Renal cortex interstitium (tissue), 11 donors: ENCODE data around the gene VDR. TPM values are rescaled to one million over a fixed set of nuclear protein-coding genes. Genes with fewer than 3 reads are reported as not detected.

ENCODE experiments used
- DNase-seq, 11 donors: peaks; one replicate each; pipeline ENCODE4 v3.0.0-alpha.2; 2013; ENCODE audit warnings: low read depth in 9 of 11, low spot score in 4 of 11; ENCODE audit errors: extremely low read depth in 1 of 11
- polyA plus RNA-seq, 3 donors: library from polyadenylated mRNA; unstranded; fragments of 120-200 nt; gene quantifications; one replicate each; pipeline ENCODE4 v1.2.1, GENCODE V29; 2013; ENCODE audit not compliant: insufficient read length in 3 of 3

The VDR gene
- polyA plus RNA-seq, 3 donors = 3.1 to 4.8 (median 4.7) TPM

GRCh38 chr12:47939009-47939601 lies 34.3 kb upstream of the VDR start:
- DNase-seq = no peak

DNA sequence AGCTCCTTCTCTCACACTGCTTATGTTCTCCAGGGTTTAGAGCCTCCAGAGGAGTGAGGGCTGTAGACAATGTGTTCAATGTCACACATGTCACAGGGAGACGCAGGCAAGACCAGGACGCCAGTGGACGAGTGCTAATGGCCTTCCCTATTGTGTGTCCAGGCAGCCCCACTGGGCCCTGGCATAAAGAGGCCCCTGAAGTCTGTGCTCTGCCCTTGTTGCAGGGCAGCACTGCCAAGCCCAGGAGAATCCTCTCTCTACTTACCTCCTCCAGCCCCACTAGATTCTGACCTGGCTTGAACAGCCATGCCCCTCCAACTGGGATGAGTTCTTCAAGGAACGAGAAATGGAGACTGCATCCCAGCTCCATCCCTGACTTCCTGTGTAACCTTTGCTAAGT lies 33.8 kb upstream of the VDR start:
- DNase-seq = no peak

DNA sequence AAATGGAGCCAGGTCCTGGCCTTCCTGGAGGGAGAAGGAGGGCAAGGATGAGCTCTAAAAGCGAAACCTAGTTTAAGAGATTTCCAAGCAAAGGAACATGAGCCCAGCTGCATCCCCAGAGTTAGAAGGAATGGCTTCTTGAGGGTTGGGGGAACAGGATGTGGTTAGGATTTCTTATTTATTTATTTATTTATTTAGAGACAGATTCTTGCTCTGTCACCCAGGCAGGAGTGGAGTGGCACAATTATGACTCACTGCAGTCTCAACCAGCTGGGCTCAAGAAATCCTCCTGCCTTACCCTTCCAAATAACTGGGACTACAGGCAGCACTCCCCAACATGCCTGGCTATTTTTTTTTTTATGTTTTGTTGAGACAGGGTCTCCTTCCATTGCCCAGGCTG lies 33.3 kb upstream of the VDR start:
- DNase-seq = no peak

DNA sequence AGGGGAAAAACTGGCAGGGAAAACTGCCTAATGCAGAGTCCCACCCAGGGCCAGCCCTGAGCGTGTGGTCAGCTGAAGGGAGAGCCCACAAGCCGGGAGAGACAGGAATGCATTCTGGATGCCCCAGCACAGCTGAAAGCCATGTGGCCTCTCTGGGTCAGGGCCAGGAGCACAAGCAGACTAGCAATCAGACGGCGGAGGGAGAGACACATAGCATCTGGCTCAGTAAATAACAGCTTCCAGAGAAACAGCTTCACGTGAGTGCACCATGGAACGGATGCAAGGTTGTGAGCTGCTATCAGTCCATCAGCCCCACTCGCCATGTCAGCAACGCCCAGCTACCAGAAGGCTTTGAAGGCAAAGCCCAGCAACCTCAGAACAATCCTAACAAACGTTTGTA lies 30.4 kb upstream of the VDR start:
- peak in 1 of 11 donors; percentile 22 for DNase-seq

DNA sequence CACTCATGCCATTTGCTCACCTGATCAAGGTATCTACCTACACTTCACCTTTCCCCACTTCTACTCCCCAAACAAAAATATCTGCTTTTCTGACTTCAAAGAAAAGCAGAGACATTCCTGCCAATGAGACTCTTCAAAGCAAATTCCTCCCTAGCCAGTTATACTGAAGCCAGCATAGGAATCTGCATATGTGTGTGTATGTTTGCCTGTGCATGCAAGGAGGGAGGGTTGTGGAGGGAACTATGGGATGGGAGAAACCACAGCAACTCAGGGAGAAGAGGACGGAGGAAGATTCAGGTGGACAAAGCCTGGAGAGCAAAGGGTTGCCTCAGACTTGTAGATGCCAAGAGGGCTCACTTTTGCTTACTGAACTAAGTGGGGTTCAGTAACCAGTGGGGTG lies 26.4 kb upstream of the VDR start:
- no peak for DNase-seq

GRCh38 chr12:47930634-47931033 lies 25.8 kb upstream of the VDR start:
- DNase-seq = no peak

GRCh38 chr12:47927346-47927745 lies 22.6 kb upstream of the VDR start:
- DNase-seq = no peak

GRCh38 chr12:47921907-47922306 lies 17.1 kb upstream of the VDR start:
- no peak for DNase-seq

- DNase-seq = no peak
Observed at GRCh38 chr12:47920913-47921312, 16.1 kb upstream of the VDR start.

DNA sequence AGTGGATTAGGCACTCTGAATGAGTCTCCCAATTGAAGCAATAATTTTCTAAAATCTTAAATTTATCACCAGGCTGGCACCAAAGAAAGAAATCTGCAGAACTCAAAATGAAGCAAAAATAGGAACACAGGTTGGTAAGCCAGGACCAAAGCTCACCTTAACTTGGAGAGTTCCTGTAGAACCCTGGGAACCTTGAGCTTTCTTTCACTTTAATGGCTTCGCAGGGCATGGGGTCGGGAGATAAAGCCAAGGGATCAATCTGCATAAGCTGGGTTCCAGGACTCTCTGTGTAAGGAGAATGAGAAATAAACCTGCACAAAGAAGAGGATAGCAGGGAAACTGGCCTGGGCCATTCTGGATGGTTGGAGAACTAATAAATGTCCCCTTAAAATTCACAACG lies 8.3 kb upstream of the VDR start:
- DNase-seq = no peak

GRCh38 chr12:47912556-47912955 lies 7.8 kb upstream of the VDR start:
- no peak for DNase-seq

GRCh38 chr12:47910981-47911380 lies 6.2 kb upstream of the VDR start:
- no peak for DNase-seq

GRCh38 chr12:47910486-47910885 lies 5.7 kb upstream of the VDR start:
- no peak for DNase-seq

DNA sequence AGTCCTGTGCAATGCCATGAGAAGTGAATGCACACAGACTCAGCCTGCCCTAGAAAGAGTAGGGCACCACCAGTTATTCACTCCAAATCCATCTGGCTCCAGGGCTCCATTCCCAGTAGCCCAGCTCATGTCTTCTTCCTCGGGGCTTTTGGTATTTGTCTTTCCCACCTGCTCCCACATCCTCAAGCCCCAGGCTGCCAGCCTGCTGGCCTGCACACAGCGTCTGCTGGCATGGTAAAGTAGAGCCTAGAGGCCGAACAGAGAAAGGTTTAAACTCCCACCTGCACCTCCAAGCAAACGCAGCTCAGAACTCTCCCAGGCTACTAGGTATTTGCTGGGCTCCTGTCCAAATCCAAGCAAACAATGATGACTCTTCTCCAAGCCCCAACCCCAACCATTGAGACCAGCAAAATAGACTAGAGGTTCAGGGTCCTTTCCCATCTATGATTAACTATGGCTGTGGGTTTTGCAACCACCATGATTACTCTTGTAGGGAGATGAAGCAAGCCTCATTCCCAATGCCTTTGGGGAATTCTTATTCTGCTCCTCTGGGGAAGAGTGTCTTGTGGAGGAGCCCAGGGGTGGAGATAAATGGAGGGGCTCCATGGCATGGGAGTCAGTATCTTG lies 5.2 kb upstream of the VDR start:
- DNase-seq = no peak

GRCh38 chr12:47908738-47909137 lies 3.9 kb upstream of the VDR start:
- no peak for DNase-seq

DNA sequence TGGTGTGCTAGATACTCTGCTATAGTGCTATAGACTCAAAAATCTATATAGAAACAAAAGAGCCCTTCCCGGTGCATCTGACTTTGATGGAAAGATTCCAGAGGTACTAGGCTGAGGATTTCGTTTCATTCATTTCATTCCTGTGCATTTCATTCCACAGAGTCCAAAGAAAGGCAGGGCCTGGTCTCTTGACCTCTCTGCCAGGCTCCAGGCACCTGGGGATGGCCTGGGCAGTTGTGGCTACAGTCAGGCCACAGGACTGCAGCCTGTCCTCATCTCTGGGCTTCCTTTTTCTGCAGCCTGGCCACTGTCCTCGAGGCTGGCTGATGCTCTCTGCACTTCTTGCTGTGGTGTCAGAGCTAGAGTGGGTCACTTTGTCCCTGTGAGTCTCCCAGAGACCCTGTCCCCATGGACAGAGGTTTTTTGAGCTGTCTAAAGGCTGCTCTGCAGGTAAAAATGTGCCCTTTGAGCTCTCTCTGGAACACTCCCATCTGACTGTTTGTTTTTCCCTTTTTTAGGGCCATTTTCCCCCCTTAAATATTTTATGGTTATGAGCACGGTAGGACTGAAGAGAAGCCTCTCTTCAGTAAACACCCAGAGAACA lies 3.2 kb upstream of the VDR start:
- no peak for DNase-seq

- no peak for DNase-seq
Observed at GRCh38 chr12:47903927-47904712, 674 bp downstream of the VDR start.

DNA sequence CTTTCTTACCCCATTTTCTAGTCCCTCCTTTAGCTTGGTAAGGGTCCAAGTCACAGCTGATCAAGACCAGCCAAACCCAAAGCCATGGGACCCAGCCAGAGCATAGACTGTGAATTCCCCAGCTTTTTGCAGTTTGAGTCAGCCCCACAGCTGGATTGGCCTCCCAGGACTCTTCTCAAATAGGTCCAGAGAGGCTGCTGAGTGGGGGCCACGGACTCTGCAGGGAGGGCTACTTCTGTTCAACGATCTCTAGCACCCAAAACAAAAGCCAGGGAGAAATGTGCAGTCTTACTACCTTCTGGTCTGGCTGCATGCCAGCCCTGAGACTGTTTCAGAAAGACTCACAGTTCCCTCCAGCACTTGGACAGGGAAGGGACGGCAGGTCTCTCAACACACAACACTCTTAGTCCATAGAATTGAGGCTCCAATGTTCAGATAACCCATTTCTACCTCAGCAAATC lies 1.6 kb downstream of the VDR start:
- no peak for DNase-seq

GRCh38 chr12:47902131-47902639 lies 2.6 kb downstream of the VDR start:
- DNase-seq = no peak

DNA sequence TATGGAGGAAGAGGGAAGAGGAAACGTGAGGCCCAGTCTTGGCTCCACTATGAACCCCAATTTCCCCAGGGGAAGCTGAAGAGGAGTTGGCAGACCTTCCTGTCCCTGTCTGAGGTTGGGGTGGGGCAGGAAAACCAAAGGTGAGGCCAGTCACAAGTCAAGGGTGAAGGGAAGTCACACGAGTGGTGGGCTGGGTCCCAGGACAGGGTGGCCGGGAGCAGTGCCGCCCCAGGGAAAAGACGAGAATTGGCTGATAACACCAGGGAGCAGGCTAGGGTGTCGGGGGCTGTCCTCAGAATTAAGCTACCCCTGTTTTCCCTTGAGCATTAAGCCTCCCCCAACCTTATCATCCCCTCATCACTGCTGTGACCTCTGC lies 3.1 kb downstream of the VDR start:
- DNase-seq = no peak
